Thoracic aorta (tissue), 2 donors: Measurements from ENCODE around the gene RPE65. TPM values are rescaled to one million over a fixed set of nuclear protein-coding genes. Genes with fewer than 3 reads are reported as not detected.
"Not testable (repeated sequence)": the region's sequence is repeated elsewhere in the genome, so short reads cannot be mapped to it uniquely, and the experiment has no call there.

ENCODE experiments used
- ATAC-seq: fragments of 150-250 bp; one replicate; pipeline ENCODE4 v1.8.0; 2017; ENCODE audit warnings: low read depth; ENCODE audit not compliant: insufficient number of reproducible peaks, low FRiP score
- DNase-seq: peaks from one replicate; pipeline ENCODE4 v3.0.0-alpha.2; 2020; ENCODE audit warnings: low spot score
- H3K27ac ChIP-seq, 2 donors: fragments of 200-600 bp; sonication (generic); 1 replicate in 1 of 2; 2 replicates in 1 of 2; pipeline ENCODE4 v1.5.1; 2016; ENCODE audit warnings: mild to moderate bottlenecking in 2 of 2, moderate library complexity in 2 of 2
- H3K27me3 ChIP-seq: fragments of 200-600 bp; sonication (generic); replicated peaks from 2 replicates; pipeline ENCODE4 v1.6.0; 2016; ENCODE audit warnings: mild to moderate bottlenecking; ENCODE audit not compliant: insufficient read depth
- H3K36me3 ChIP-seq: fragments of 200-600 bp; sonication (generic); one replicate; pipeline ENCODE4 v1.5.1; 2016
- H3K4me1 ChIP-seq, 2 donors: fragments of 200-600 bp; sonication (generic); 1 replicate in 1 of 2; 2 replicates in 1 of 2; pipeline versions ENCODE4 v1.5.1 to v1.6.0; 2016; ENCODE audit warnings: low read depth in 2 of 2, mild to moderate bottlenecking in 1 of 2; ENCODE audit not compliant: control insufficient read depth in 1 of 2
- H3K4me3 ChIP-seq: fragments of 200-600 bp; sonication (generic); 2 replicates; pipeline ENCODE4 v1.5.1; 2016; ENCODE audit warnings: mild to moderate bottlenecking
- H3K9me3 ChIP-seq: fragments of 200-600 bp; sonication (generic); 2 replicates; pipeline ENCODE4 v1.5.1; 2016
- total RNA-seq, 2 donors: library from RNA; depleted of rRNA; stranded (reverse); fragments of >200 nt; gene quantifications; one replicate each; pipeline versions ENCODE4 v1.1.0 to v1.2.3, GENCODE V29; 2016
- TF ChIP-seq, protein P1 (sequence below): fragments of 200-600 bp; sonication (generic); IDR thresholded peaks from one replicate; pipeline ENCODE4 v1.5.1; 2019; ENCODE audit warnings: antibody characterized with exemption

RPE65 gene
- total RNA-seq, 2 donors from 2014 or later, result not detected

DNA sequence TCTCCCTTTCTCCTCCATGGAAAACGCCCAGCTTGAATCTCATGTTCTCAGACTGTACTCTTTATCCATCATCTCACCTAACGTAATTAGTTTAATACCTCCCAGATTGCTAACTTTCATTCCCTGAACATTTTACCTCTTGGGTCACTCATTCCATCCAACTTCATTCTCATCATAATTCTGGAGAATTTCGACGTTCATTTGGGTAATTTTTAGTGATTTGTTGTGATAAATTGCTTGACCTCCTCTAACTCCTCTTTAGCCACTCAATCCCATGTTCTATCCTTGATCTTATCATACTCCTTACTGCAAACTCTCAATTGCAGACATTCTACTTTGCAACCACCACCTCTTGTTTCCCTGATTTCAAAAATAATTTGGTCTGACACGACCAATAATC lies 28.4 kb downstream of the RPE65 start:
- H3K4me3 ChIP-seq, result no peak overlapping the region
- H3K4me1 ChIP-seq, result no peaks in the 10 kb centered on the region
- H3K27ac ChIP-seq, result no peak overlapping the region
- ATAC-seq (no peak), DNase-seq (no peak)
- H3K9me3 ChIP-seq, result no peaks in the 10 kb centered on the region
- H3K36me3 ChIP-seq, result no peaks in the 10 kb centered on the region
- TF ChIP-seq, protein P1, sequence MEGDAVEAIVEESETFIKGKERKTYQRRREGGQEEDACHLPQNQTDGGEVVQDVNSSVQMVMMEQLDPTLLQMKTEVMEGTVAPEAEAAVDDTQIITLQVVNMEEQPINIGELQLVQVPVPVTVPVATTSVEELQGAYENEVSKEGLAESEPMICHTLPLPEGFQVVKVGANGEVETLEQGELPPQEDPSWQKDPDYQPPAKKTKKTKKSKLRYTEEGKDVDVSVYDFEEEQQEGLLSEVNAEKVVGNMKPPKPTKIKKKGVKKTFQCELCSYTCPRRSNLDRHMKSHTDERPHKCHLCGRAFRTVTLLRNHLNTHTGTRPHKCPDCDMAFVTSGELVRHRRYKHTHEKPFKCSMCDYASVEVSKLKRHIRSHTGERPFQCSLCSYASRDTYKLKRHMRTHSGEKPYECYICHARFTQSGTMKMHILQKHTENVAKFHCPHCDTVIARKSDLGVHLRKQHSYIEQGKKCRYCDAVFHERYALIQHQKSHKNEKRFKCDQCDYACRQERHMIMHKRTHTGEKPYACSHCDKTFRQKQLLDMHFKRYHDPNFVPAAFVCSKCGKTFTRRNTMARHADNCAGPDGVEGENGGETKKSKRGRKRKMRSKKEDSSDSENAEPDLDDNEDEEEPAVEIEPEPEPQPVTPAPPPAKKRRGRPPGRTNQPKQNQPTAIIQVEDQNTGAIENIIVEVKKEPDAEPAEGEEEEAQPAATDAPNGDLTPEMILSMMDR, result no peak
- no peaks in the 10 kb centered on the region for H3K27me3 ChIP-seq

DNA sequence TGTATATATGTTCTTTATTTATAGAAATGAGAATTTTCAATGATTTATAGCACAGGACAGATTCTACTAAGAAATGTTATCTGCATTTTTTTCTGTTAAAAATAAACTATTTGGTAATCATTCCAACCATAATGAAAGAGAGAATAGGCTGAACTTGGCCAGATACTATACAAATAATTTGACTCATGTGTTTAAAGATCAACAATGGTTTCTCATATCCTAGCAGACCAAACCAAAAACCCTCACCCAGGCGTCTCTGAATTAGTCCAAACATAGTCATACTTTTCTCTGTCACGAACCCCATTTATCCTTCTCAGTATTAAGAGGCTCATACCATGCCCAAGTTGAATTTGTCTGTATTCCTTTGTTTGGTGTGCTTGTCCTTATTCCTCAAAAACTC lies 40.3 kb downstream of the RPE65 start:
- Histone ChIP-seq H3K36me3 (no peaks in the 10 kb centered on the region), H3K4me1 (no peaks in the 10 kb centered on the region), H3K27ac (no peak overlapping the region), H3K9me3 (no peaks in the 10 kb centered on the region), H3K4me3 (no peak overlapping the region), H3K27me3 (no peaks in the 10 kb centered on the region)
- no peak for ATAC-seq
- TF ChIP-seq, protein P1, result no peak
- DNase-seq, result no peak

DNA sequence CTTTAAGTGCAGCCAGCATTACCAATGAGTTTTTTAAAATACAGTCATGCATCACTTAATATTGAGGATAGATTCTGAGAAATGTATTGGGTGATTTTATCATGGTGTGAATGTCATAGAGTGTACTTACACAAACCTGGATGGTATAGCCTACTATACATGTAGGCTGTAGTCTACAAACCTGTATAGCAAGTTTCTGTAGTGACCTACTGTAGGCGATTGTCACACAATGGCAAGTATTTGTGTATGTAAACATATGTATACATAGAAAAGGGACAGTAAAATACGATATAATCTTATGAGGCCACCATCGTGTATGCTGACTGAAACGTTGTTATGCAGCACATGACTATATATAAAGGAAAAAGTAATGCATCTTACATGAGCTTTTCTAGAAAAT lies 48.2 kb downstream of the RPE65 start:
- Histone ChIP-seq H3K36me3 (no peaks in the 10 kb centered on the region), H3K4me3 (no peak overlapping the region), H3K27me3 (no peaks in the 10 kb centered on the region), H3K9me3 (no peaks in the 10 kb centered on the region), H3K4me1 (peaks cover 0 to 3% of the 10 kb centered on the region in 2 donors), H3K27ac (no peak overlapping the region)
- no peak for ATAC-seq
- DNase-seq, result no peak
- TF ChIP-seq, protein P1, result no peak

DNA sequence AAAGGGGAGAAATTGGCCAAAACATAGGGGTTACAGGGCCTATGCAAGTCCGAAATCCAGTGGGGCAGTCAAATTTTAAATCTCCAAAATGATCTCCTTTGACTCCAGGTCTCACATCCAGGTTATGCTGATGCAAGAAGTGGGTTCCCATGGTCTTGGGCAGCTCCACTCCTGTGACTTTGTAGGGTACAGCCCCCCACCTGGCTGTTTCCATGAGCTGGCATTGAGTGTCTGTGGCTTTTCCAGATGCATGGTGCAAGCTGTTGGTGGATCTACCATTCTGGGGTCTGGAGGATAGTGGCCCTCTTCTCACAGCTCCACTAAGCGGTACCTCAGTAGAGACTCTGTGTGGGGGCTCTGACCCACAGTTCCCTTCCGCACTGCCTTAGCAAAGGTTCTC lies 54.2 kb downstream of the RPE65 start:
- H3K4me3 ChIP-seq, ATAC-seq, H3K27me3 ChIP-seq, H3K4me1 ChIP-seq, DNase-seq, H3K9me3 ChIP-seq, H3K36me3 ChIP-seq, H3K27ac ChIP-seq: not testable (repeated sequence)

DNA sequence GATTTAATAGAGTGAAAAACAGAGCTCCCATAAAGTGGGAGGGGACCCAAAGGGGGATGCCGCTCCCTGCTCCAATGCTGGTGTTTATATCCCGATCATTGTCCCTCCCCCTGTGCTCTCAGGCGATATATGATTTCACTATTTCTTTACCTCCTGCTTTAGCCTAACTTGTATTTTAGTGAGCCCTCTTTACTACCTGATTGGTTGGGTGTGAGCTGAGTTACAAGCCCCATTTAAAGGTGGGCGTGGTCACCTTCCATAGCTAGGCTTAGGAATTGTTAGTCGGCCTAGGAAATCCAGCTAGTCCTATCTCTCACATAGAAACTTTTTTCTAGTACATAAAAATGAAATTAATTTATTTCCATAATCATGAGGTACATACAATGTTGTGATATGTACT lies 57.3 kb downstream of the RPE65 start:
- not testable (repeated sequence) for H3K4me3 ChIP-seq, DNase-seq, H3K4me1 ChIP-seq, H3K27me3 ChIP-seq, H3K36me3 ChIP-seq, ATAC-seq, H3K27ac ChIP-seq, H3K9me3 ChIP-seq

DNA sequence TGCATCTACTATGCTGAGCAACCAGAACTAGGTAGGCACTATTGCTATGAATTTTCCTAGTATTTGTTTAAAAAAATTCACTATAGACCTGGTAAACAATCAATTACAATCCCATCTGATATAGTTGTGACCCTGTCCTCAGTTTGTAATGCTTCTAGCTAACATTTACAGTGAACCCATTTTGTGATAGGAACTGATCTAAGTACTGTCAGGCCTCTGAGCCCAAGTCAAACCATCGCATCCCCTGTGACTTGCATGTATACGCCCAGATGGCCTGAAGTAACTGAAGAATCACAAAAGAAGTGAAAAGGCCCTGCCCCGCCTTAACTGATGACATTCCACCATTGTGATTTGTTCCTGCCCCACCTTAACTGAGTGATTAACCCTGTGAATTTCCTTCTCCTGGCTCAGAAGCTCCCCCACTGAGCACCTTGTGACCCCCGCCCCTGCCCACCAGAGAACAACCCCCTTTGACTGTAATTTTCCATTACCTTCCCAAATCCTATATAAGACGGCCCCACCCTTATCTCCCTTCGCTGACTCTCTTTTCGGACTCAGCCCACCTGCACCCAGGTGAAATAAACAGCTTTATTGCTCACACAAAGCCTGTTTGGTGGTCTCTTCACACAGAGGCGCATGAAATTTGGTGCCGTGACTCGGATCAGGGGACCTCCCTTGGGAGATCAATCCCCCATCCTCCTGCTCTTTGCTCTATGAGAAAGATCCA lies 63.8 kb downstream of the RPE65 start:
- not testable (repeated sequence) for ATAC-seq, H3K27me3 ChIP-seq, H3K9me3 ChIP-seq, DNase-seq, H3K4me3 ChIP-seq, H3K27ac ChIP-seq, H3K36me3 ChIP-seq
- peaks cover 3 to 17% of the 10 kb centered on the region in 2 donors for H3K4me1 ChIP-seq
